GM18517 (cell line): ENCODE results near the gene LRP2BP.
"Not testable (repeated sequence)": the region's sequence is repeated elsewhere in the genome, so short reads cannot be mapped to it uniquely, and the experiment has no call there.

Experiments used
- ATAC-seq: cut with Tn5 transposase; IDR thresholded peaks from one replicate; pipeline ENCODE4 v1.9.1; 2021; ENCODE audit warnings: mild to moderate bottlenecking, moderate library complexity; ENCODE audit not compliant: unreplicated experiment

Gene LRP2BP

DNA sequence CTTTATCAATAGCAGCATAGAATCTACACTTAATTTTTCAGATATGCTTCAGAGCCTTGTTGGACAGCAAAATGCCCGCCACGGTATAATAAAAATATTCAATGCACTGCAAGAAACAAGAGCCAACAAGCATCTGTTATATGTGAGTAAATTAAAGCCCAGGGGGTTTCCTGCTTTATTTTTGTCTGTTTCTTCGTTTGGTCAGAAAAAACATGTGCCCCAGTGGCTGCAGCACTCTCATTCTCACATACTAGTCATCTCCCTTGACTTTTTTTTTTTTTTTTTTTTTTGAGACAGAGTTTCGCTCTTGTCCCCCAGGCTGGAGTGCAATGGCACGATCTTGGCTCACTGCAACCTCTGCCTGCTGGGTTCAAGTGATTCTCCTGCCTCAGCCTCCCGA lies 33.2 kb downstream of the LRP2BP start:
- not testable (repeated sequence) for ATAC-seq

DNA sequence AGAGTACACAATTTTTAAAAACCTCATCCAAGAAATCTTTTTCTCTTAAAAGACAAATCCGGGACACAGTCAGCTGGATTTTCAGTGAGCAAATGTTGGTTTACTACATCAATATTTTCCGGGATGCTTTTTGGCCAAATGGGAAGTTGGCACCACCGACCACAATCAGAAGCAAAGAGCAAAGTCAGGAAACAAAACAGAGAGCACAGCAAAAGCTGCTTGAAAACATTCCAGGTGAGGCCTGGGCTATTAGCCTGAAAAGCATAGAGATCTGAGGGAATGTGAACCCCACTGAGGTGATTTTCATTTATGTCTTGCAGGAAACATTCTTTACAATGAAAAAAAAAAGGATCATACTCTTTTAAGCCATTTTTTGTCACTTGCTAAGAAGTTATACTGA lies 33.9 kb downstream of the LRP2BP start:
- ATAC-seq, result no peak

DNA sequence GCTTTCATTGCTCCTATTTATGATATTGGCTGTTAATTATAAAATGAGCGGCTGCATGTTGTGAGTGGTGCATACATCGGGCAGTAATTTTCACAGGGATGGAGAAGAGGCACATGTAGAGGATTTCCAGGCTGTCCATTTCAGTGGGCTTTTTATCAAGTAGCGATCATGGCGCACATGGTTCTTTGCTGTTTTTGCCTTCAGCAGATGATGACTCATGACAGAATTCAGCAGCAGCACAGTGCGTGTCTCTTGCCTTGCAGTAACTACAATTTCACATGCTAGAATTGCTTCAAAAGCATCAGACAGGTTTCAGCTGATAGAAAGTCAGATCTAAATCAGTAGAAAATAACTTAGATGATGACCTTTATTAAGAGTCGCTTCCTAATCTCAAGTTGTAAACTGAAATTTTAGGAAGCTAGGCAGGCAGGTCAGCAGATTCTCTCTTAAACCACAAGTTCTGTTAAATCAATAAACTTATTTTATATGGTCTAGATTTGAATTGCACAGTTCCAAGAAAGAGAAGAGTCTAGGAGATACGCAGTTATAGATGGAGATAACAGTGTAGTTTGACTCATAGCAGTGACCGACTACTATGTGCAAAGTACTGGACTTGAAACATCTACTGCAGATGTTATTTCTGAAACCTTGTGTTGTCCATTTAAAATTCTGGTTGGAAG lies 35.8 kb downstream of the LRP2BP start:
- no peak for ATAC-seq

DNA sequence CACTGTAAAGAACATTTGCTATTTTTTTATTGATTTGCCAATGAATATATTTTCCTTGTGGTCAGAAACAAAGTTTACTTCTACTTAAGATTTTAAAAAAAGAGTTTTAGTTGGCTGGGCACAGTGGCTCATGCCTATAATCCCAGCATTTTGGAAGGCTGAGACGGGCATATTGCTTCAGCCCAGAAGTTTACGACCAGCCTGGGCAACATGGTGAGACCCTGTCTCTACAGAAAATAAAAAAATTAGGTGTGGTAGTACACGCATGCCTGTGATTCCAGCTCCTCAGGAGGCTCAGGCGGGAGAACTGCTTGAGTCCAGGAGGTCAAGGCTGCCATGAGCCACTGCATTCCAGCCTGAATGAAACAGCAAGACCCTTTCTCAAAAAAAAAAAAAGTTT lies 36.8 kb downstream of the LRP2BP start:
- no peak for ATAC-seq

DNA sequence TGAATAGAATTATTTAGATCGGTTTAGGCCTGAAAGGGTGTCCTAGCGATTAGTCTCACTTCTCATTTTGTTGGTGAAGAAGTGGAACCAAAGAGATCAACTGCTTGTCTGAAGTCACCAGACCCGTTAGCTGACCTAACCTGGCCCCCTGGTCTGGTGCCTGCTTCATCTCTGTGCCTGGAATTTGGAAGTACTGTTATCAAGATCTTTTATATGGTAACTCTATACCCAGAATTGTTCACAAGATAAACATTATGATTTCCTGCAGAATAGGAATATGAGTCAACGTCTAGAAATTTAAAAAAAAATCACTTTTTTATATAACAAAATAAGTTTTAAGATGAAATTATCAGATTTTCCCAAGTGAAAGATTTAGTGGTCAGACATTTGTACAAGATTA lies 37.2 kb downstream of the LRP2BP start:
- no peak for ATAC-seq

DNA sequence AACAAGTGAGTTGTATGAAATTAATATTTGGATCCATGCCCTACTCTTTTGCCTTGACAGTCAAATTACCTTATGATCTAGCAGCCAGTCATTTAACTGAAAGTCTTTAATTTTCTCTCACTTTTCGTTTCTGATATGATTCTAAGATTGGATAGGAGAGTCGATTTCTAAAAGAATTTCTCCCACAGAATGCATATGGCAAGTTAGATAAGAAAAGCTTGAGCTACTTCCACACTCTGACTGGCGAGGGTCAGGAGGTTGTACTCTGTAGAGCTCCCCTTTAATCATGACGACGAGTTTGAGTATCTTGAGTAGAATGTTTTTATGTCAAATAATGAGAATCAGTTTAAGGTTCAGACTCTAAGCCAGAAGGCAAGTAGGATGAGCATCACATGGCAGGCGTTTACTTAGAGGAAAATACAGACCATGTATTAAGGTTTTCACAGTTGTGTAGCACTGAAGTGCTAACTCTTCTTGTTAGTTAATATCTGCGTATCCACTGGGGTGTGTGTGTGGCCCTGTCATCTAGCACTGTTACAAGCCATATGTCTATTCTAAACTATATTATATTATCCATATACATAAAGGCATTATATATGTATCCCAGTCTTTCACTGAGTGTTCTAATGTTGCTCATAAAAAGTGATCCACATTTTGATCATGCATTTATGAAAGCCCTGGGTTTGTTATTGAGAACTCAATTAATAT lies 37.8 kb downstream of the LRP2BP start:
- ATAC-seq, result no peak

DNA sequence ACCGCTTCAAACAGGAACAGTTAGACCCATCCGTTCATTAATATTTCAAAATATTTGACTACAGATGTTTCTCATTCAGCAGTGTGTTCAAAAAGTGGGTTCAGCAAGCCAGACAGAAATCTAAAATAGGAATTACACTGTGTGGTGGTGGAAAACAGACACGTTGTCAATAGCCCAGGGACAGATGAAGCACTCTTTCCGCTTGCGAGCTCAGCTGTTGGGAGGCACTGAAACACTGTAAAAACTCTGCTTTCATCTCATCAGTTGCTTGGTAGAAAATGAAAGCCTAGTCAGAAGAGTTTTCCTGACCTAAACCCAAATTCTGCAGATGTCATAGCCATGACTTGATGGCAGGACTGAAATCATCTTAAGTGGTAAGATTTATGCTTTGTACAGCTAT lies 38.5 kb downstream of the LRP2BP start:
- ATAC-seq, result no peak

DNA sequence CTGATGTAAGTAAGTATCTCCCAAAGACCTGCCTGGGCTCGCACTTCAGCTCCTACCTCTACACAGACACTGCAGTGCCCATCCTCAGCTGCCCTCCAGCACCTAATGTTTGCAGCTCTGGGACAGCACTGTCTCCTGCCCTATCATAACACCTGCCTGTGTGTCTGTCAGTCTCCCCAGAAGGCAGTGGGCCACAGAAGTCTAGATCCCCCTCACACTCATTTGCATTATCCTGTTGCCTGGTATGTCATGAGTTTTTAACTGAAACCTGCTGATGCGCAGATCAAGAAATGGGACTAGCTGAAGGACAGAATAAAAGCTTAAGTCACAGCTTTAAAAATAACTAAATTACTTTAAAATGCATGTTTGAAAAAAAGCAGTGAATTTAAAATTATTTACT lies 43.0 kb downstream of the LRP2BP start:
- ATAC-seq, result no peak

DNA sequence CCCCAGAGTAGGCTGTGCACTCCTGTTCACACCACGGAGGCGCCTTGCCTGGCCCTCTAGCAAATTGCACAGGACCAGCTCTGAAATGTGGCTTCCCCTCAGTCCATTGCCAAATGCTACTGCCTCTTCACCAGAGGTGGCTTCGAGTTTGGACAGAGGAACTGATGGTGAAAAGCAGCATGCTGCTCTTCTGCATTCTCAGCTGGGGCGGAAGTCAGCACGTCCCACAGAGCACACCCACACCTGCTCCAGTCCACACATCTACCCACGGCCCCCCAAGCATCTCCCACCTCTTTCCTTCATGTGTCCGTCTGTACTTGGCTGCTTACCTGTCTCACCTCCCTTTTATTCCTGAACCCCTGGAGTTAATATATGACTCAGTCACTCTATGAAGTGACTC lies 43.5 kb downstream of the LRP2BP start:
- no peak for ATAC-seq

DNA sequence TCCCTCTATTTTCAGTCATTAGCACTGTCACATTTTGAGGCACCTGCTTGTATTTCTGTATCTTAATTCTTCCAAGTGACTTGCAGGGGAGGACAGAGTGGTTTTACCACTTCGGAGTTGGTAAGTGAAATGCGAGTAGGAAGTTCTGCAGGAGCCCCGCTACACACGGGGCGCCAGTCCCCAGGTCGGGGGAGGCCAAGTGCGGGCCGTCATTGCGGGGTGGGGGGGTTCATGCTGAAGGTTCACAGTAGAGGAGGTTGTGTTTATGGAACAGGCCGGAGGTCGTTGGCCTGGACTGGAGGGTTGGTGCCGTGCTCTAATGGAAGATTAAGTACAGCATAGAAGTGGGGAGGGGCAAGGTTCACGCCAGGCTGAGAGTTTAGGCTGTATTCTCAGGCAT lies 44.0 kb downstream of the LRP2BP start:
- no peak for ATAC-seq

DNA sequence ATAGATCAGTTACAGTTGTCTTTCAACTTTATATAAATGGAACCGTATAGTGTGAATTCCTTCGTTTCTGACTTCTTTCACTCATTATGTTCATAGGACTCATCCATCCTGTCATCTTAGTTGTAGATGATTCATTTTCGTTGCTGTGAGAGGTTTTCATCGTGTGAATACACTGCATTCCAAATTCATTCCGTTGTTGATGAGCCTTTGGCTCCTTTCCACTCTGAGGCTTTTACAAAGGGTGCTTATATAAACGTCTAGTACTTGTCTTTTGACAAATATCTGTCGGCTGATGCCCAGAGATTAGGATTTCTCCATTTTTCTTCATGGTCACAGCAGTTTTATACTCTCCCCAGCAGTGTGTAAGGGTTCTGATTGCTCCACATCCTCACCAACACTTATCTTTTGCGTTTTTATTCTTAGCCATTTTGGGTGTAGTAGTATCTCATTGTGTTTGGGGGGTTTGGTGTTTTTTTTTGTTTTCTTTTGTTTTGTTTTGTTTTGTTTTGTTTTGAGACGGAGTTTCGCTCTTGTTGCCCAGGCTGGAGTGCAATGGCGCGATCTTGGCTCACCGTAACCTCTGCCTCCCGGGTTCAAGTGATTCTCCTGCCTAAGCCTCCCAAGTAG lies 48.6 kb downstream of the LRP2BP start:
- no peak for ATAC-seq

DNA sequence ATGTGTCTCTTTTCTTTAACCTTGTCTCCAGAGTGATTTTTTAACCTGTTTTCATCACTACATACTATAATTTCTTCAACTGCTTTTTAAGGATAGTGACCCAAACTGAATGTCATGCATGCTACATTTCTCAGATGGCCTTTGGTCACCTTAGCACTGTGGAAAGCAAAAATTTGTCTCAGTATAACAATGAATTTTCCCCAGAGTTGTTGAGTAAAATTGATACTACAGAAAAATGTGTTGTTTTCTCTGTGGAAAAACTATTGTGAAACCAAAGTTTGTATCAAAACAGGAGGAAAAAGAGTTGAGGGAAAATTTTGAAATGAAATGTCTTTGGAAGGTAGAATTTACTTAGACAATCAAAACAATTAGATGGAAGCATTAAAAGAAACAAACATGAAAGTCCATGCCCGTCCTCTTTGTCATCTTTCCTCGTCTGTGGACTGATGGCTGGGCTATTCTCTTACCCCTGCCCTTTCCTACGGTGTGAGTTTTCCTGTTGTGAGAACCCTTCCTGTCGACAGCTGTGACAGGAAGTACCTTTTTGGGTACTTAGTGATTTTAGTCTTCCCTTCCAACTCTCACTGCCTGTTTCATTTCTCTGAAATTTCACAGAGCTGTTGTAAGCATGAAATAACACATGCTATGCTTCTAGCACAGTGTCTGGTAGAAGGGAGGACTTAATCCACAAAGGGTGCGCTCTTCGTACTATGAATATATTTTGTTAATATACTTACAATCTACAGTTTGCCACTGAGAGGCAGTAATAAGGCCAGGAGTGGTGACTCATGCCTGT lies 50.8 kb downstream of the LRP2BP start:
- peak; percentile 48 for ATAC-seq

DNA sequence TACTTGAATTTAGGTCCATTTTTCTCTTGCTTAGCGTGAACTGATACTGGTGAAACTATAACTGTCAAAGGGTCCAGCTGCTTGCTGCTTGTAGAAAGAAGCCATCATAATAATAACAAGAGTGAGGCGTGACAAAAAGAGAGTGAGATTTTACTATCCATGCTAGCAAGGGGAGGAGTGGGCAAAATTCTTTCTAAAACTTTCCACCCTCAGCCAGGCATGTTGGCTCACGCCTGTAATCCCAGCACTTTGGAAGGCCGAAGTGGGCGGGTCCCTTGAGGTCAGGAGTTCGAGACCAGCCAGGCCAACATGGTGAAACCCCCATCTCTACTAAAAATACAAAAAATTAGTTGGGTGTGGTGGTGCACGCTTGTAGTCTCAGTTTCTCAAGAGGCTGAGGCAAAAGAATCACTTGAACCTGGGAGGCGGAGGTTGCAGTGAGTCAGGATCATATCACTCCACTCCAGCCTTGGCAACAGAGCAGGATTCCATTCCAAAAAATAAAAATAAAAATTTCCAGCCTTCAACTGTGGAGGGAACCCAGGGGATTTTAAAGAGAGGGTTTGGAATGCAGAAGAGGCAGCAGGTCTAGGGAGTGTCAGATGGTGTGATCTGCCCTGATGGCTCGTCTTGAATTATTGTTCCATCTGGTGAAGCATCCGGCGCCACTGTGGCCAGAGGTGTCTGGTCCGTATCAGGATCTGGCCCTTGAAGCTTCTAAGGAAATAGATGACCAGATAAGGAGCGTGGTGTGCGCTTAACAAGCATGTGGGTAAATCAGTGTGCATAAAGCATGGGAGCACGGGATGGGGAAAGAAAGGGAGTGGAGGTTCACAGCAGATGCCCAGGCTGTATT lies 51.8 kb downstream of the LRP2BP start:
- ATAC-seq, result peak; percentile 31

DNA sequence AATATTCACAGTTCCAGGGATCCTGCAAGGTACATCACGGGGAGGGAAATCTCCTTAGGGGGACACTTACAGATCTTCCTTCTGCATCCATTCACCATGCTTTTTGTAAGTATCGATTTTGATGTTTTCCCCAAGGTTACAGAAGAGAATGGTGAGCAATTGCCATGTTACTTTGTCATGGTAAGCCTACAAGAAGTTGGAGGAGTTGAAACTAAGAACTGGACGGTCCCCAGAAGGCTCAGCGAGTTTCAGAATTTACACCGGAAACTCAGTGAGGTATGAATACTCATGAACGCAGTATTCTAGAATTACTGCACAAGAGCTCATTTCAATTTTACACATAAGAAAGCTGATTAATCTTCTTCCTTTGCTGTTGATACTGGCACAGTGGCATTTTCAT lies 53.9 kb downstream of the LRP2BP start:
- peak; percentile 50 for ATAC-seq

DNA sequence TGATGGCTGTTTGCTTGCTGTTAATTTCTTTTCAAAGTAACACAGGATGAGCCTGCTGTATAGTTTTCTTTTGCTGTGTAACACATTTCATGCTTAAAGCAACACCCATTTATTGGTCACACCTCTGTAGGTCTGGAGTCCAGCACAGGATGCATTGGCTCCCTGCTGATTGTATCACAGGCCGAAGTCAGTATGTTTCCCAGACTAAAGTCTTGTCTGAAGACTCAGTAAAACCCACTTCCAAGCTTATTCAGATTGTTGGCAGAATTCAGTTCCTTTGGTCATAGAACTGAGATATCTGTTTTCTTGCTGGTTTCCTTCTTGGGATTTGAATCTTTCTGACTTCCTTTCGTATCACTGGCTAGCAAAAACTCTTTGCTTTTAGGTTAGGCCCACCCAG lies 54.3 kb downstream of the LRP2BP start:
- peak; percentile 2 for ATAC-seq

DNA sequence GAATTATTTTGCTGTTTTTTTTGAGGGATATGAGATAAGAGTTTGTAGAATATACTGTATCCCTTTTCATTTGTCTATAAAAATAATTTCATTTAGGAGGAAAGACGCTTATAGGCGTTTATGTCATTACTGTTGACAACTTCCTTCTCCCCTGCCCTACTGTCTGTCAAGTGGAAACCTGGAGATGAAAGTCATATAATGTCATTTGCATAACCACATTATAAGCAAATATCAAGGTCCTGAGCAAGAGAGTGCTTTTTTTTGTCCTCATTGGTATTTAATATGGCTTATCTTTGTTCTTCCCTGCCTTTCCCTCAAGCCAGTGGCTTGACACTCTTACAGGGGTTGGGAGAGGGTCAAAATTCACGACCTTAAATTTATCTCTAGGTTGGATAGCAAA lies 55.8 kb downstream of the LRP2BP start:
- no peak for ATAC-seq

DNA sequence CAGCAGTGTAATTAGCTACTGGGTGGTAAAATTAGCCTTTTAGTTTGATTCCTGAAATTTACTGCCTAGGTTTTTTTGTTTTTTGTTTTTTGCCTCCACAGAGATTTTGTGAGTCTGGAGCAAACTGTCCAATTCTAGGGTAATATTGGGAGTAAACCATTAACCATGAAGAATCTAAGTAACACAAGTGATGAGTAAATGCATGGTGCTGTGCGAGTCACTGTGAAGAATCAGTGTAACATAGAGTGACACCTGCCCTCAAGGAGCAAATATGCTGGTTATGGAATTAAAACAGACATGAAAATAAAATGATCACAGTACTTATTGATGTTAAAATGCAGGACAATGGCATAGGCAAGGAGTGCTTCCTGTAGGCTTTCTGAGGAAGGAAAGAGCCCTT lies 60.1 kb downstream of the LRP2BP start:
- no peak for ATAC-seq

DNA sequence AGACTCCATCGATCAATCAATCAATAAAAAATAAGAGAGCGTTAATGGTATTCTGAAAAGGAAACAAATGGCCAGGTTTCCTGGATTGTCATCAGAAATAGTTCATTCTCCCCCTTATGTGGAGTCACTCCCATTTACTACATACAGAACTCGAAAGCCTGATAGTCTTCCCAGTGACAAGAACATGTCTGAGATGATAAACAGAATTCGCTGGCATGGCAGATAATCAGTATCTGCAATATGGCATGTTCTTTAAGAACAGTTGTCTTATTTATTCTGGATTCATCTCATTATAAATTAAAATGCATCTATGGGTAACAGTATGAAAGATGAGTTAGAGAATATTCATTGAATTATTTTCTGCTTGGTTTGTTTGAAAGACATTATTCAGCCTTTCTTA lies 61.4 kb downstream of the LRP2BP start:
- no peak for ATAC-seq

DNA sequence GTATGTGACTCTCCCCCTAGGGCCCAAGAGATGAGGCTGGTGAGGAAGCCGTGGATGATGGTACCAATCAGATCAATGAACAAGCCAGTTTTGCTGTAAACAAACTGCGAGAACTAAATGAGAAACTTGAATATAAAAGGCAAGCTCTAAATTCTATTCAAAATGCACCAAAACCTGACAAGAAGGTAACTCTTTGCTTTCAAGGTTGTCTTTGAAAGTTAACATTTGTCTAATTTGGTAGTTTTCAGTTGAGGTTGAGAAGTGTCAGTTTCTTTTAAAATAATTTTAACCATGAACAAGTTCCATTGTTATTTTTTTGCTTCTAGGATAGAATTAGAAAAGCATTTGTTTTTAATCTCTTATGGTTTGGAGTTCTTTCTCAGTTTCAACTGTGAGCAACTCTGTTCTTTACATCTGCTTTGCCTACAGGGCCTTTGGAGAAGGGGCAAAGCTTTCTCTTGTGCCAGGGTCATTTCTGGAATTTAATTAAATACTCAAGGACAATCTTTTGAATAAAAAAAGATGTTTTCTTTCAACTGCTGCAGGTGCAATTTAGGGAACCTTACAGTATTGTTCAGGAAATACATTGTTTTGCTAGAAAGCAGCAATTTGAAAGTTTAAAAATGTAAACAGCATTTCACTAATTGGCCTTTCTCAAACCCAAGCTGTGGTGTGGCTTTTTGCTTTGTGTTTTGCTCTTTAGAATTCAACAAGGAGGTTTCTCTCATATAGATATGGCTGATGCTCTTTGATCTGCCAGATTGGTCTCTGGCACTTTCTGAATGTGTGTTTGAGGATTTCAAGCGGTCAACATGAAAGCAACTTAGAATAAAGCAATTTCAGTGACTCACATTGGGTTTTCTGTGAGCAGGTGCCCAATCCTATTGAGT lies 62.9 kb downstream of the LRP2BP start:
- ATAC-seq, result peak; percentile 73
